HG03280 (cell line): ENCODE measurements around the gene ALG14.
"Not testable (repeated sequence)": the region's sequence is repeated elsewhere in the genome, so short reads cannot be mapped to it uniquely, and the experiment has no call there.

ENCODE experiments used
- ATAC-seq: cut with Tn5 transposase; IDR thresholded peaks from one replicate; pipeline ENCODE4 v1.9.1; 2021; ENCODE audit warnings: mild to moderate bottlenecking, moderate library complexity; ENCODE audit not compliant: unreplicated experiment

The ALG14 gene

DNA sequence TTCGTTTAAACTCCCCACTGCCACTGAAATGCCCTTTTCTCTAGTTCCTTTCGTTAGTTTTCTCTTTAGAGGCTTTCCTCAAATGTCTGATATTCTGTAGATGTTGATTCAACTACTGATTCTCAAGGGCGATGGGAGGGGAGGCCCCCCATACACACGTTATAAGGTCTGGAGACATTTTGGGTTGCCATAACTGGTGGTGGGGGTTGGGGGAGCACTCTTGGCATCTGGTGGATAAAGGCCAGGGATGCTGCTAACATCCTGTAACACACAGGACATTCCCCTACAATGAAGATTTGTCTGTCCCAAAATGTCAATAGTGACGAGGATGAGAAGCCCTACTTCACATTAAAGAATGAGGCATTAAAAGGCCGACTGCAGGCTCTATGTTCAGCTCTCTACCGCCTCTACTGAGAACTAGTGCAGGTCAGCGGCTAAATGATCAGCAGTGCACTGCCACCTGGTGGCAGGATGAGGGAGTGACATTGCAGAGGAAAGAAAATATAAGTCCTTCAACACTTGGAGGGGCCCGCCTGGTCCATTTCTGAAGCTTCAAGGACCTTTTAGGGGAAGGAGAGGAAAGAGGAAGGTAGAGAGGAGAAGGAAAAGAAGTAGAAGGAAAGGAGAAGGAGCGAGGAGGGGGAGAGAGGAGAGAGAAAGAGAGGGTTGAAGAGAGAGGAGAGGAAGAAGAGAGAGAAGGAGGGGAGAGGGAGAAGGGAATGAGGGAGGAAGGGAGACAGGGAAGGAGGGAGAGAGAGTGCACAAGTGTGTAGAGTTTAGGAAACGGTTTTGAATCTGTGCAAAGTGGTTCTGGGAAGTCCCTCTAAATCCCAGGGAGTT is 29.4 kb downstream of the ALG14 start:
- peak; percentile 96 for ATAC-seq

- no peak for ATAC-seq
Observed at GRCh38 chr1:95042286-95042685, 30.5 kb downstream of the ALG14 start.

DNA sequence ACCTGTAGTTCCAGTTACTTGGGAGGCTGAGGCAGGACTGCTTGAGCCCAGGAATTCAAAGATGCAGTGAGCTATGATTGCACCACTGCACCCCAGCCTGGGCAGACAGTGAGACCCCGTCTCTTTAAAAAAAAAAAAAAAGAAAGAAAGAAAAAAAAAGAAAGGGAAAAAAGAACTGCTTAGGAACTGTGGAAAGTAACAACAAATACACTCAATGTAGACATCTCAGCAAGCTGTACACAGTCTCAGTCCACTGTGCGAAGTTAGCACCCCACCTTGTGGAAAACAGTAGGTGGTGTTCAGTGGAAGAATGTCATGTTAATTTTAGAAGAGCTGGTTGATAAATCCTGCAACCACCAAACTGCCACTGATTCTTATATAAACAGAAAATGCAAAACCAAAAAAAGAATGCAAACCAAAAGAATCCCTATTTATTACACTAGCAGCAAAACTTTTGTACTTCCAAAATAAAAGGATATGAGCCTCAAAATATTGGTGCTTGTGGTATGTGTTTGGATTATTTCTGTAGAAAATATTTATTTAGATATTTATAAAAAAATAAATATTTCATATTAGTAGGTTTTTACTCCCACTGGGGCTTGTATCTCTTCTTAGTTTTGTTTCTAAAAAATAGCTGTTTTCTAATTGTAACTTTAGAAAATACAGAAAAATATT is 31.1 kb downstream of the ALG14 start:
- ATAC-seq: no peak

DNA sequence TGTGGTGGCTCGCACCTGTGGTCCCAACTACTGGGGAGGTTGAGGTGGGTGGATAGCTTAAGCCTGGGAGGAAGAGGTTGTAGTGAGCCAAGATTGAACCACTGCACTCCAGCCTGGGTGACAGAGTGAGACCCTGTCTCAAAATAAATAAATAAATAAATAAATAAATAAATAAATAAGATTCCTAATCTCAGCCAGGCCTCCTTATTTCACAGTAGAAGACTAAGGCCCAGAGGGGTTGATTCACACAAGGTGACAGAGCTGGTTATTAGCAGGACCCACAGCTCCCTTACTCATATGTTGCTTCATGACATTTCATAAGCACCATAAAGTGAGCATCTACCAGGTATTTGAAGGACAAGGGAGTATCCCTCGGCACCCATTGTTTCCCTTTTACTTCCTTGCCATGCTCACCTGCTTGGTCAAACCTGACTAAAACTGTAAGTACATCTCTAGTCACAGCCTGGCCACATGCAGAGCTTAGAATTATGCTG is 32.7 kb downstream of the ALG14 start:
- ATAC-seq: no peak

- ATAC-seq: no peak
Observed at GRCh38 chr1:95039360-95040031, 33.3 kb downstream of the ALG14 start.

DNA sequence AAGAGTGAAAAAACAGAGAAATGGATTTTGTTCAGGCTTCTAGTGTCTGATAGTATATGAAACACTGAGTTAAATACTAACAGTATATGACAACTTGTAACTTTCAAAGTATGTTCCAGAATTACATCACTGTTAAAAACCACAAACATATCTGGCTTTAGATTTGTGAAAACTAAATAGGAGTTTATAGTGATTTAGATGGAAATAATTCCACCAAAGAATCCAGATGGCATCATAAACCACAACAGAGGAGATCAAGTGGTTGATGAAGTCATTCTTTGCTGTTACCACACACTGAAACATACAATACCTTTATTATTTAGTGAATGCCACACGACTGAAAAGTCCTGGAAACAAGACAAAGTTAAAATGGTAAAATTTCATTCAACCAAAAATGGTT is 37.2 kb downstream of the ALG14 start:
- no peak for ATAC-seq

DNA sequence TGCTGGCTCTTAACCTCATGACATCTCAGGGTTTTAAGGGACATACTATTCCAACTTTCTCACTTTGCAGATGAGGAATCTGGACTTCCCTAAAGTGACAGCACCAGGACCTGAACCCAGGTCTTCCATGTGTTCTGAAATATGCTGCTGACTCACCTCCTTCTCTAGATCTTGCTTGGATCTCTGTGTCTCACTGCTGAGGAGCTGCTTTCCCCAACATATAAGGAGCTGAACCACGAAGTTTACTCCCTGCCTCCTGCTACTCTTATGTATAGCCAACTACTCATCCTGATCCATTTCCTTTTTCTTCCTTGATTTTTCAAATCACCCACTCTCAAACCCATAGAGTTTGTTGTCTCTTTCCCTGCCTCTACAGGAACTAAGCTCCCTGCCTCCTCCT is 38.2 kb downstream of the ALG14 start:
- ATAC-seq: no peak

GRCh38 chr1:95033843-95034242 is 38.9 kb downstream of the ALG14 start:
- no peak for ATAC-seq

GRCh38 chr1:95029532-95029931 is 43.2 kb downstream of the ALG14 start:
- no peak for ATAC-seq

DNA sequence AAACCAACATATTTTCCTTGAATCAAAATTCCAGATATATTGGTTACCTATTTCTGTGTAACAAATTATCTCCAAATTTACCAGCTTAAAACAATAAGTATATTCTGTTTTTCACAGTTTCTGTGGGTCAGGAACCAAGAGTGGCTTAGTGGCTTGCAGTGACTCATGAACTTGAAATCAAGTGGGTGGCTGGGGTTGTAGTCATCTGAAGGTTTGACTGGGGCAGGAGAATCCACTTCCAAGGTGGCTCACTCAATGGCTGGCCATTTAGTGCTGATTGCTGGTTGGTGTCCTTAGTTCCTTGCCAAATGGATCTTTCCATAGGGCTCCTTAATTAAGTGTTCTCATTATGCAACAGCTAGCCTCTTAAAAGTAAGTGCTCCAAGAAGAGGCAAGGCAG is 43.8 kb downstream of the ALG14 start:
- no peak for ATAC-seq

- ATAC-seq: no peak
Observed at GRCh38 chr1:95027046-95027445, 45.7 kb downstream of the ALG14 start.

DNA sequence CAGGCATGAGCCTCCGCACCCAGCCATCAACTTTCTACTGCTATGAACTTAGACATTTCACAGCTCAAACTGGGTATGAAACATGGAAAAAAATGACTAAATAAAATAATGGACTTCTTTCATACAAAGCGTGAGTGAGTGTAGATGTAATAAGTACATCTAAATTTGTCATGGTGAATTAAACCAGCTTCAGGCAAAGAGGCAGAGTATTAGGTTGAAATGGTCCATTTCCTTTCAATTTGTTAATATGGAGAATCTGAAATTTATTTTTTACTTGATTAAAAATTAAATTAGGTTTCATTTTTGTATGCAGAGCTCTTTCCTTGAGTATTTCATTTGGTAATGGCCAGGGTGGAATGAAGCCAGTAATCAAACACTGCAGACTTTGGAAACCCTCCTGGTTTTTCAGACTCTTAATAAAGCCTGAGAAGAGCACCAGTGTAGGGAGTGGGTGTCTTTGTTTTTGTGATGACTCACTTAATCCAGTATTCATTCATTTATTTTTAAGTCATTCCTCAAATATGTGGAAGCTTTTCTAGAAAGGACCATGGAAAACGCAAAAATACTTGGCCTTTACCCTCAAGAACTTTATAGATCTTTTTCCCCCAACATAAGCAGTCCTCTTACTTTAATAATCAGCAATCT is 49.2 kb downstream of the ALG14 start:
- ATAC-seq: no peak

DNA sequence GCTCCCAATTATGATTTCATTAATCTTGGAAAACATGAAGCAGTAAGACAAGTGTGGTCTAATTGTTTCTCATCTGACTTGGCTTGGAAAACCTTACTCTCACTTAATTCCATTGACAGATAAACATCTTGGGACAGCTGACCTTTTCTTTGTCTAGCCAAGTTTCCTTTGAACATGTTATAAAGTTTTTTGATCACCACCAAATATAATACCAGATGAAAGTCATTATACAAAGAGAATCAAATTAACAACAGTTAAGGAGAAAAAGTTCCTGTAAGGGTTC is 50.2 kb downstream of the ALG14 start:
- no peak for ATAC-seq

DNA sequence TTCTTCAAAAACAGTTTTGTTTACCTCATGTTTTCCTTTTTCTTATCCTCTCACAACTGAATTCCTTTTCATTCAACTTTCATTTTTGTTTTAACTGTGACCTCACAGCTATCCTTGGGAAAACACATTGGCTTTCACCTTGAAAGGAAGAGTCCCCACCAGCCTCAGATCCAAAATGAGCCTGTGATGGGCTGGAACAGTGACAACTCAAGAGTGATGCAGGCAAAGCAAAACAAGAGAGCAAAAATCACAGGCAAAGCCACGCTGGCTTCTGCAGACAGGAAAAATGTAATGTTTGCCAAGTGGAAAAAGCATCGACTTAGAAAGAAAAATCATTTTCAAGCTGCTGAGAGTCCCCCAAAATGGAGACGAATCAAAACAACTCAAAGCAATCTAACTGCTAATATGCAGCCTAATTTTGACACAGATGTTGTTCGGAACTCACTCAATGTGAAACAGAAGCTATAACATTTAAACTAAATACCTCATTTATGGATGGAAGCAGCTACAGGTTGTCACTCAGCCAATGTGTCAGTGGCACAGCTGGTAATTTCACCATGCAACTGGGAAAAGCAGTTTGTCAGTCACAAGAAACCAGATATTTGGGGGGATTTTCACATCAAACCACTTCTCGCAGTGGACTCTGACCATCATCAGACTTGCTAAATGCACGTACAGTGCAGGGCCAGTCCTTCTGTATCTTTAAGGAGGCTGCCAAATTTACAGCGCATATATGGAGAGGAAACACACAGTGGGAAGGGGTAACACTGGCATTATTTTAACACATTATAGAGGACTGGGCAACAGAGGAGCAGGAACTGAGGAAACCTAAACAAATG is 50.7 kb downstream of the ALG14 start:
- ATAC-seq: no peak

DNA sequence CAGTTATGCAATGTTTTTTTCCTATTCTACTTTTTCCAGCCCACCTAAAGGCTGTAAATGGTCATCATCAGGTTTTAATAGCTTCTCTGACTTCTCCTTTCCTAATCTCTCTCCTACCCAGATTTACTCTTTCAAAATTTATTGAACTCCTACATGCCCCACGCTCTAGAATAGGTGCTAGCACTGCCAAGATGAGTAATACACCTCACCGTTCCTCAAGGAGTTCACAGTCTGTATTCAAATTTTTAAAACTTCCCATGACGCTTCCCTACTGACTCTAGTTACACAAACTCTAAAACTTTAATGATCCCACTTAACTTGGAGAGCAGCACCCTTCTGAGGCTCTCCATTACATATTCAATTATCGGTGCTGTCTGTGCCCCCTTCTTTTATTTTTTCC is 51.6 kb downstream of the ALG14 start:
- no peak for ATAC-seq

GRCh38 chr1:95019466-95019865 is 53.3 kb downstream of the ALG14 start:
- not testable (repeated sequence) for ATAC-seq

- ATAC-seq: no peak
Observed at GRCh38 chr1:95018602-95019369, 54.0 kb downstream of the ALG14 start.

GRCh38 chr1:95017775-95018174 is 55.0 kb downstream of the ALG14 start:
- ATAC-seq: no peak

- ATAC-seq: no peak
Observed at GRCh38 chr1:95015076-95015475, 57.7 kb downstream of the ALG14 start.
